HG02759 (cell line): Measurements from ENCODE around the gene PWWP2B.

Experiments
- ATAC-seq: cut with Tn5 transposase; IDR thresholded peaks from one replicate; pipeline ENCODE4 v1.9.1; 2021; ENCODE audit warnings: mild to moderate bottlenecking, moderate library complexity; ENCODE audit not compliant: unreplicated experiment

Gene PWWP2B

DNA sequence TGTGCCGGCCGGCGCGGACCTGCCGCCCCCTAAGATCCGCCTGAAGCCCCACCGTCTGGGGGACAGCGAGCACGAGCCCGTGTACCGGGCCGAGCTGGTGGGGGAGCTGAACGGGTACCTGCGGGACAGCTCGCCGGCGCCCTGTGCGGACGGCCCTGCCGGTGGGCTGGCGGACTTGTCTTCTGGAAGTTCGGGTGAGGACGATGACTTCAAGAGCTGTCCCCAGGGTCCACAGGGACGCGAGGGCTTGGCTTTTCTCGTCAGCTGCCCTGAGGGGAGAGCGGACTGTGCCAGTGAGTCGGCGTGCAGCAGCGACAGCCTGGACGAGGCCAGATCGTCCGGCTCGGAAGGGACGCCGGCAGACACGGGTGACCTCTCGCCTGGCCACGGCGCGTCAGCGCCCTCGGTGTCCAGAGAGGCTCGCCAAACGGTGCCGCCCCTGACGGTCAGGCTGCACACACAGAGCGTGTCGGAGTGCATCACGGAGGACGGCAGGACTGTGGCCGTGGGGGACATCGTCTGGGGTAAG lies 8.5 kb downstream of the PWWP2B start:
- ATAC-seq, result no peak

DNA sequence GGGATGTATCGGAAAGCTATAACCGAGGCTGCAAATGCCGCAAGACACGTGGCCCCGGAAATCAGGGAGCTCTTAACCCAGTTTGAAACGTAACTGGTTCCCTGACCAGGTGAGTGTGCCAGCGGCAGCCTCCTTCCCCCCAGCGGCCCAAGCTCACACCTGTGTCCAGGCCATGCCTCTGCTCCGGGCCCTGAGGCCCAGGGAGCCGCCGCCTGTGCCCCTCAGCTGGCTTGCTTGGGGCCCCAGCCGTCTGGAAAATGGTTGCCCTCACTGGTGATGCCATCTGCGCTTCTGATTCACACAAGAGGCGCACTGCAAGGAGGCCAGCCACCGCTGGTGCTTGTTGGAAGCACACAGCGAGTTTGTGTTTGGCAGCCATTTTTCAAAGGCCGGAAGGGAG lies 9.2 kb downstream of the PWWP2B start:
- no peak for ATAC-seq

DNA sequence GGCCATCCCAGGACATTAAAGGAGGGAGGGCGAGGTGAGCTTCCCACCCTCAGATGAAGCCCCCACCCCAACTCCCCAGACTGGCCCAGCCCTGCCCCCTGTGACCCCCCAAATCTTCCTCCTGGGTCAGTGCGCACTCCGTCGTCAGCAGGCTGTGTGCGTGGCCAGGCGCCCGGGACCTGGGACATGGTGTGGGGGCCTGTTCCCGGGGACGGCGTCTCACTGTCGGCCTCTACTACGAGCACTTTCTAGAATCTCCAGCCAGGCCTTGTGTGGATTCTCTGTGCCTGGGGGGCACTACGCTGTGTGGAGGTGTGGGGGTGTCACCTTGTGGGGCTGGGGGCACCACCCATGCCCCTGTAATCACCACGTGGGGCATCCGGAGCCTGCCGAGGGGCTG lies 9.8 kb downstream of the PWWP2B start:
- no peak for ATAC-seq

DNA sequence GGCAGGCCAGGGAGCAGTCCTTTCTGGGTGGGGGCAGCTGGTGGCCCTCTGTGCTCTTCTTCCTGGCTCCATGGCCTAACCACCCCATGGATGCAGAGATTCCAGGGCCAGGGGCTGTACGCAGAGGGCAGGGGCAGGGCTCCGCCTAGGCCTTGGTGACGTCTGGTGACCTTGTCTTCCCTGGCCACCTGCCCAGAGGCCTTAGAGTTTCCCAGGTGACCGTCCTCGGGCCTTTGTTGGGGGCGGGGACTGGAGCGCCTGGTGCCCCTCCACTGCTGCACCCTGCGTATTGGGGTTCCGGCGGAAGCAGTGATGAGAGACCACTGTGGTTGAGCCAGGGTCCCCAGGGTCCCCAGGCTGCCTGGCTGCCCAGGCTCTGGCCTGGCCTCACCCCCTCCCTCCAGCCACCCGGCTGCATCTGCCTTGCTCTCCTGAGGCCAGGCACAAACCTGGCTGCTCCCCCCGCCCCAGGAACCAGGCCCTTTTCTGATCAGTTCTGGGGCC lies 10.3 kb downstream of the PWWP2B start:
- no peak for ATAC-seq

DNA sequence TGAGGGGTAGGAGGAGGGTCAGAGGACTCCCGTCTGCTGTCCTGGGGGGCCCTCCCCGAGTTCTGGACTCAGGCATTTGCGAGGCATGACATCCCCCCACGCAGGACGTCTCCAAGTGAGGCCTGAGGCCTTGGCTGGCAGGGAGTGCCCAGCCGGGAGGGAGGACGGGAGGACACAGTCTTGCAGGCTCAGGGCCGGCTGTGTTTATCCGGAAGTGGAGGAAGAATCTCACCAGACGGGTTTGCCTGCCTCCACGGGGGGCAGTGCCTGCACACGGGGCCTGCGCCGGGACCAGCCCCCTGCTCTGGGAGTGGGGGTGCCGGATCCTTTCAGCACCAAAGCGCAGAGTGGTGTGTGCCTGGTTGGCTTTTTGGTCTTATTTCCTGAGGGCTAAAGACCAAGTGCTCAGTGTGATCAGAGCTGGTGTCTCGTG lies 10.9 kb downstream of the PWWP2B start:
- no peak for ATAC-seq

DNA sequence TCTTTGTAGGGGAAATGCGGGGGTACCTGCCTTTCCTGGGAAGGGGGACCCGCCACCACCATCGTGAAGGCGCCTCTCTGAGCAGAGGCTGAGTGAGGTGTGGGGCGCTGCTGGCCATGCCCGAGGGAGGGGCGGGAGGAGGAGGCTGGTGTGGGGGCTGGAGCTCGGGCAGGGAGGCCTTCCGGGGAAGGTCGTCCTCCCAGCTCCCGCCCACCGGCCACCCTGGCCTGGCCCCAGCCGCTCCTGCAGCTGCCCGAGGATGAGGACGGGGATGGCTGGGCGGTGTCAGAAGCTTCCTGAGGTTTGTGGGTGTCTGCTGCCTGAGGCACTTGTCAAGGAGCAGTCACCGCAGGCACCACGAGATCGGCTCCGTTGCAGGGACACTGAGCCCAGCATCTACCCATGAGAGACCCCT lies 11.4 kb downstream of the PWWP2B start:
- ATAC-seq, result no peak

DNA sequence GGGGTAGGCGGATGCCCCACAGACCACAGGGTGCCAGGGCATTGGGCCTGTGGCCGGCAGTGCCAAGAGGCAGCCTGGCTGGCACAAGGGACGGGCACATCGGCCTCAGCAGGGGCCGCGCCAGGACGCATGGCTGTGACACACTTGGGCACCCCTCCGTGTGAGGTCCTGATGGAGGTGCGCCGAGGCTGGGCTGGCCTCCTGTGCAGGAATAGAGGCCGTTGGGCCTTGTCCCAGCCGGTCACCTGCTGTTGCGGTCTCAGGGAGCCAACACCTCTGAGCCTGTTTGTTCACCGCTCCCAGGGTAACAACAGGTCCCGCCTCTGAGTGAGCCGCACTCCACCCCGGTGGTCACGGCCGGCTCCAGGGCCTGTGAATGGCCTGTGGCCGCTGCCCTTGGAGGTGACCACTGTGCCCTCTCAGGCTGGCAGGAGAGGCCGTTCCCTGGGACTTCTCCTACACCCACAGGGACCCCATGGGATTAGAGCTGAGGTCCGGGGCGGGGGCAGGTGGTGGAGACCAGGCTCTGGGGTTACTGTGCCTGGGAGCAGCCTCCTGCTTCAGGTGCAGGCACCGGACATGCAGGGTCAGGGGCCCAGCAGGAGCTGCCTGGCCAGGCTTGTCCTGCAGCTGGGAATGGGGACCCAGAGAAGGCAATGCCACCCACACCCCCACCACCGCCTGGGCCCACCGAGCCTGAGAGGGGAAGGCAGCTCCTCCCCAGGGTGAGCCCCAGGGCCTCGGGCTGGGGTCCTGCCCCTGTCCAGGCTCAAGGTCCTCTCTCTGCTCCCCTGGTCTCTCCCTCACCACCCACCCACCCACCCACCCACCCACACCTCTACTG lies 12.0 kb downstream of the PWWP2B start:
- ATAC-seq, result no peak

DNA sequence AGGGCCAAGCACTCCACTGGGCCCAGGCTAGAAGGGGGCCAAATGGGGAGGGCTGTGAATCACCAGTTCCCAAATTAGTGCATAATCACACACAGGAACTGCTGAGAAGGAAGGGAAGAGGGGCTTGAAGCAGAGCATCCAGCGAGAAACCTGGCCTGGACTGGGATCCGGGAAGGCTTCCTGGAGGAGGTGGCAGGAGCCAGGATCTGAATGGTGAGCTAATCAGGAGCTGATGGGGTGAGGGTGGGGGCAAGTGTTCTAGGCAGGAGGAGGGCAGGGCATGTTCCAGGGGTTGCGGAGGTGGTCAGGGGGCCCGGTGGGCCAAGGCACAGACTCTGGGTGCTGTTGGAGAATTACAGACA lies 12.6 kb downstream of the PWWP2B start:
- ATAC-seq, result no peak

DNA sequence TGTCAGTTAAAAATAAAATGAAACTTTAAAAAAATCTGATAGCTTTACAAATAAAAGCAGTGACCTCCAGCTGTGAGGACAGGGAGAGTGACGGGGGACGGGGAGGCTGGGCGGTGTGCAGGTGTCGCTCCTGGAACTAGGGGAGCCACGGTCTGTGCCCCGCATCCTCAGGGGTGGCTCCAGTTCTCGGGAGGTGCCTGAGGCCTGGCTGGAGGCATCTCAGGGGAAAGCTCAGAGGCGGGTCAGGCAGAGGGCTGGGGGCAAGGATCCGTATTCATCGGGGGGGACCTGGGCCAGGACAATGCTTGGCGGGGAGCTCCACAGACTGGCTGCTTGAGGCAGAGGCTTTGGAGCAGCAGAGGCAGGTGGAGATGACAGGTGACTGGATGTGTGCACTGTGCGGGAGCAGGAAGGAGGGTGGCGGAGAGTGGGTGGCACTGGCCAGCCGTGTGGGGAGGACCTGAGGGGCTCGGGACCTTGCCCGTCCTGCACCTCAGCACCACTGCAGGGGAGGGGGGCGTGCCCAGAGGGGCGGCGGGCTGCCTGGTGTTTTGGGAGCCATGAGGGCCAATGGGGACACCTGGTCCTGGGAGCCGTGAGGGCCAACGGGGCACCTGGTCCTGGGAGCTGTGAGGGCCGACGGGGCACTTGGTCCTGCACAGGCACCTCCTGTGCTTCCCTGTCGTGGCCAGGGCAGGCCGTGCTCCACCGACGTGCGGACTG lies 13.2 kb downstream of the PWWP2B start:
- no peak for ATAC-seq

DNA sequence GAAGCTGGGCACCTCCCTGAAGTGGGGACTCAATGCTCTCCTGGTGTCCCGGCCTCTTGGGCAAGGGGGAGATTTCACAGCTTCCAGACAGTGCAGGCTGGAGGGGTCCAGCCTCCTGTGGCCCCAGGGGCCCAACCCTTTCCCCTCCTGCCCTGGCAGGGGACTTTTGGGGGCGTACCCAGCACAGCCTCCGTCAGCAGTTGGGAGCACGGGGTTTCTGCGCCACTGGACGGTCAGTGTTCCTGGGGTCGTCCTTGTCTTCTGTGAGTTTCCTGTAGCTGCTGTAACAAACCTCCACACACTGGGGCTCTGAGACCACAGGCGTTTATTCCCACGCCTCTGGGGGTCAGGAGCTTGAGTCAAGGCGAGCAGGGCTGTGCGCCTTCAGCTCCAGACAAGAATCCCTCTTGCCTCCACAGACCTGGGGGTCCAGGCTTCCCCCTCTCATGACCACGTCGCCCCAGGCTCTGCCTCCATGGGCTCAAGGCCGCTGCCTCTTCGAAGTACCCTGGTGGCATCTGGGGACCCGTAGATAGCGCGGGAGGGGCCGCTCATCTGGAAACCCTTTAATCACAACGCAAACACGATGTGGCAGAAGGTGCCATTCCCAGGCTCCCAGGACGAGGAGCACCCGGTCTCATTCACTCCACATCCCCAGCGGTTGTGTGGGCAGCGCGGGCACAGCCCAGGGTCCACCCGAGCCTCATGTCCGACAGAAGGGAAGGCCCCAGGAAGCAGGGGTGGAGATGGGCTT lies 14.0 kb downstream of the PWWP2B start:
- no peak for ATAC-seq

DNA sequence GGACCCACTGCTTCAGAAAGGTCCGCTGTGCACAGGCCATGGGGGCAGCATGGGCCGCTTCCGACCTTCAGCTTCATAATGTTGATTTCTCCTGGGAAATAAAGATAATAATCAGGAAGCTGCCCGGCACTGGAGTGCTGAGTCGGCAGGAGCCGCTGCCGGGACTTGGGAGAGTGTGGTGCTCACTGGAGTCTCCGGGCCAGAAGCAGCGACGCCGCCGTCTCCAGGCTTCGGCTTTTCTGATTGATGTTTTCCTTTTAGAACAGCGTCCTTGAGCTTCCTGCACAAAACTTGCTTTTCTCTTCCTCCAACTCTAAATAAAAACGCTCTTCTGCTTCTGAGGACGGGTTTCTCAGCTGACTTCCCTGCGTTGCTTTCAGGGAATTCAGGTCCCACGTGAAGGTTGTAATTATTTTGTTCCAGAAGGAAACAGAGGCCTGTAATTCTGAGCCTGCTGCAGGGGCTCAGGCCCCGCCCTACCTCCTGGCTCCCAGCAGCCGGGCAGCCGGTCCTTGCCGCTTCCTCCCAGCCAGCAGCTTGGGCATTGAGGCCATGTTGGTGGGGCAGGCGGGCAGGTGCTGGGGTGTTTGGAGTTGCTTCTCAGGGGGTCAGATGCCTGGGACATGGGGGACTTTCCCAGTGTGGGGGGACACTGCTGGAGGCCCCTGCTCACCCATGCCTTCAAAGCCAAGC lies 14.7 kb downstream of the PWWP2B start:
- no peak for ATAC-seq

DNA sequence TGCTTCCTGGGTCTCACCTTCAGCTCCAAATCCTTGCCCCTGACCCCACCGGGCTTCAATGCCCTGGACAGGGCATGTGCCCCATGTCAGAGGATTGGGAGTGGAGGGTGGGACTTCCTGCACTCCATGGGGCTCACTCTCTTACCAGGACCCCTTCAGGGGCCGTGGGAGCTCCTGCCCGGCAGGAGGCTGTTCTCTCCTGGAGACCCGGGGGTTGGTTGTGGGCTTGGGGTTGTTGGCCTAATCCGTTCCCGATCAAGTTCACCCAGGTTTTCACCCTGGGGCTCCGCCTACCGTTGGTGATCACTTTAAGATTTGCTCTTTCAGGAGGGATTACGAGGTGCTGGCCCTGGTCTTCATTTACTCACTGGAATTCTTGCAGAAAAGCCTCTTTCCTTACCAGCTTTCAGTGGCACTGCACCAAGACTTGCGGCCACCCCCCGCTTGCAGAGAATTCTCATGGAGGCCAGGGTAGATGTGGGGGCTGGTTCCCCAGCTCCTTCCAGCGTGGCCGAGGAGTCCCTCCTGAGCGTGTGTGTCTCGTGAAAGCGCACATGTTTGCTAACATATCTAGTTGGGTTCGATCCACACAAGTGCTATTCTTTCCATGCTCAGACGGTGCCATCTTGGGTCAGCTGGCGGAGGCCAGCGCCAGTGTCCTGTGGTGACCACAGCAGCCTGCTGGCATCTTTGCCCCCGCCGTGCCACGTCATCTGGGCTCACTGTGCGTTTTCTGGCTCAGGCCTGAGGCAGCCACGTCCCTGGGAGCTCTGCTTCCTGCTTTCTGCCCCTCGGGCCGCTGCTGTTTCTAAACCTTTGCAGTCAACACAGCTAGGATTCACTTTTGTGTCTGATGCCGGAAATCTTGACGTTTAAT lies 15.6 kb downstream of the PWWP2B start:
- ATAC-seq, result no peak

DNA sequence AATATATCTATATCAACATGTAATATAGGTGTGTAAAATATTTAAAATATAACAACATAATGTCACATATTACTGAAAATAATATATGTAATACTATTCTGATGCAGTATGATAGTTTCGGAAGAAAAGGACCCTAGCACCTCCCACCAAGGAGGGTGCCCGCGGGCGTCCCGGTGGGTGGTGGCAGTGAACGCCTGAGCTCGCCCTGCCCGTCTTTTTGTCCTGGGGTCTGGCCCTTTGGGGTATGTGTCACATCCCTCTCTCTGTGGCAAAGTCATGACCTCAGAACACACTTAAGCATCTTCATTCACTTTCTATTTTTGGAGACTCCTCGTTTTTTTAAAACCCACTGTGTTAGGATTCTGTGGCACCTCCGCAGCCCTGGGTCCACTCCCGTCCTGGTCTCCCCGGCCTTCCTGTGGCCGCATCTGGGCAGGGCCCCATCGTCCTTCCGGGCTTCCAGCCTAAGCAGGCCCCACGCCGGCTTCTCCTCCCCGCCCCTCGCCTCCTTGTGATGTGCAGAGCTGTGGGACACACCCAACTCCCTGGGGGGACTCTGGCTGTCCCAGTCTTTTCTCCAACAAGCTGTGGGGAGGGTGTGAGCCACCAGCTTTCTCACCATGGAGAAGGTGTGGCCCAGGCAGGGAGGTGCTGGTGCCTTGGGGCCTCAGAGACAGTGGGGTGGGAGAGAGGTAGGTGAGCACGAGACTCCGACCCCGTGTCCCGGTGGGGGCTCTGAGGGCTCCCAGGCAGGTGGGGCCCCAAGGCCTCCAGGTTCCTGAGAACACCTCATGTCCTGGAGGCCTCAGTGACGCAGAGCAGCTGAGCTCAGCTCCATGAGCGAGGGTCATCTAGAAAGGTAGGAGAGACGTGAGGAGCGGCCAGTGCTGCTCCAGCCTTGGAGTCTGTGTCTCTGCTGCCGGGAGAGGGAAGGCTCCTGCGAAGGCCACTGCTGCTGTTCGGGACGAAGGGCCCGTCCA lies 16.5 kb downstream of the PWWP2B start:
- no peak for ATAC-seq

DNA sequence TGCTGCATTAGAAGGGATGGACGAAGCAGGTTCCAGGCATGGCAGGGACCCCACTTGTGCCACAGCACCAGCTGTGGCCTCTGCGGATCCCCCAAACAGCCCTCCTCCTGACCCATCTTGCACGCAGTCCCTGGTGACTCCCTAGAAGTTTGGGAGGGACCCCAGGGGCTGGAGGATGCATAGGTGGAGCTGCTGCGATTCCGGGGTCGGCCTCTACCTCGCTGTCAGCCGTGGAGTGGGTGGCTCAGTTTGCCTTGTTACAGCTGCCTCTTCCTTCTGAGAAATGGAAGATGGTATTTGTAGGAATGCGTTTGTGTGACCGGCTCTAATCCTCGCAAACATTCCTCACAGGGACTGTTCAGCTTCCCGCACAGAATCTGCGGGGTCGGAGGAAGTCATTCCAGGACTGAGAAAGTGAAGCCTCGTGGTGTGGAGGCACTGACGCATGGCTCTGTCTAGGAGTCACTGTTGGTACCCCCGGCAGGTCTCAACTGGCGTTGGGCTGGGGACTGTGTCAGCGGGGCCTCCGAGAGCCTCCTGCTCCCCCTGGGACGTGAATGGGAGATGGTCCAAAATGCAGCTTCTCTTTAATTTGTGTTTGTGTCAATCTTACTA lies 17.5 kb downstream of the PWWP2B start:
- ATAC-seq, result no peak

DNA sequence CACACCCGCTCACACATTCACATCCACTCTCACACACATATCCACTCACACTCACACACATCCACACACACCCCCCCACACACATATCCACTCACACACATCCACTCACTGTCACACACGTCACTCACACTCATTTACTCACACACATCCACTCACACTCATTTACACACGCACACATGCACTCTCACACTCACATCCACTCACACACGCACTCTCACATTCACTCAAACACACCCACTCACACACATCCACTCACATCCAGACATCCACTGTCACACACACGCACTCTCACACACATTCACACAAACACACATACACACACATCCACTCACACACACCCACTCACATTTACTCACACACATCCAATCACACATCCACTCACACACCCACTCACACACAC lies 18.3 kb downstream of the PWWP2B start:
- no peak for ATAC-seq

DNA sequence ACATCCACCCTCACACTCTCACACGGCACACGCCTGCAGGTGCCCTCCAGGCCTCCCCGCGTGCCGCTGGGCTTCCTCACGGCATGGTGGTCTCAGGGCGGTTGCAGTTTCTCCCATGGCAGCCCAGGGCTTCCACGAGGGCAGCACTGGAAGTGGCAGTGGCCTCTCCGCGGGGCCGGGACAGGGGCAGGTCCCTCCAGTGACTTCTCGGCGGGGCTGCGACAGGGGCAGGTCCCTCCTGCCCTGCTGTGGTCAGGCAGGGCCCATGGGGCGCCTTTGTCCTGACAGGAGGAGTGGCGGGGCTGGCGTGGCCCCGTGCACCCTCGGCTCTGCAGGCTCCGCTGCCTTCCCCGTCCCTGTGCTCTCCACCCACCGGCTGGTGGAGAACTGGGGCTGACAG lies 19.0 kb downstream of the PWWP2B start:
- ATAC-seq, result no peak

DNA sequence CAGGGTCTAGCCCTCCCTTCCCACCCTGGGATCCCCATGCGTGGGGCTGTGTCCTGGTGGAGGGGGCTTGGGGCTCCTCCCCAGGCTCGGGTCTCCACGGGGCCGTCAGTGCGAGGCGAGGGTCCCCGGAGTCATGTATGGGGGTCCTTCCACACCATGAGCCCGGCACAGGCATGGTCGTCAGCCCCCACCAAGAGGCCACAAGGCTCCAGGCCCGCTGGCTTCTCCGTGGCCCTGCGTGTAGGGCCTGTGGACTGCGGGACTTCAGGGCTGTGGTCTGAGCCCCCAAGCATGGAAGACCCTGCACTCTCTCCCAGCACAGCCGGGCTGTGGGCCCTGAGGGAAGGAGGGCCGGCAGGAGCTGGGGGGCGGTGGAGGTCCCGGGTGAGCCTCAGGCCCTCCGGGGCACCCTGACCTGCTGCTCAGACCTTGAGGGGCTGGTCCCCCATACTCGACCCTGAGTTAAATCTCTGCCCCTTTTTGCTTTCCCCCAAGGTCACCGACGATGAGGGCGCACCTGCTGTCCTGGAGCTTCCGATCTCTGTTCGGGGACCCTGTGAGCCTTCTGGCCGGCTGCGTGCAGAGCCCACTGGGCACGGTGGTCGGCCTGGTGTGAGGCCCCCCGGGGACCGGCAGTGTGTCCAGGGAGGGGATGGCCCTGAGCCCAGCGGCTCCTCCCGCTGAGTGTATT lies 19.7 kb downstream of the PWWP2B start:
- no peak for ATAC-seq
